Fibroblast of the aortic adventitia (primary cell): ENCODE data around the gene NFATC1. TPM values are rescaled to one million over a fixed set of nuclear protein-coding genes. Genes with fewer than 3 reads are reported as not detected.

Source experiments
- DNase-seq: peaks from one replicate; pipeline ENCODE4 v3.0.0-alpha.2; 2010; ENCODE audit warnings: low read depth
- H3K4me3 ChIP-seq: 2 replicates; pipeline ENCODE4 v1.5.1; 2011; ENCODE audit warnings: low read depth, mild to moderate bottlenecking, control low read depth, low read length, moderate library complexity
- CTCF ChIP-seq: IDR thresholded peaks from 2 replicates; pipeline ENCODE4 v1.5.1; 2011; ENCODE audit warnings: mild to moderate bottlenecking, low read length, control low read depth, inconsistent platforms; ENCODE audit not compliant: insufficient read depth
- total RNA-seq: library from RNA; depleted of rRNA; stranded (reverse); fragments of >200 nt; gene quantifications from 2 replicates; pipeline ENCODE4 v1.2.3, GENCODE V29; 2012; ENCODE audit warnings: low replicate concordance

The NFATC1 gene
- total RNA-seq, 1 donor, result 3.0 TPM

- no peak for TF ChIP-seq CTCF
- DNase-seq, result no peak
- H3K4me3 ChIP-seq, result no peak overlapping the region
Observed at GRCh38 chr18:79556829-79557585, 161.3 kb downstream of the NFATC1 start.

GRCh38 chr18:79558196-79558932, 162.6 kb downstream of the NFATC1 start:
- DNase-seq, result no peak
- TF ChIP-seq CTCF, result no peak

GRCh38 chr18:79558933-79559416, 163.2 kb downstream of the NFATC1 start:
- TF ChIP-seq CTCF, result no peak
- H3K4me3 ChIP-seq, result no peak overlapping the region
- no peak for DNase-seq

More at GRCh38 chr18:79558196-79558932, 162.6 kb downstream of the NFATC1 start:
- H3K4me3 ChIP-seq, result no peak overlapping the region

- TF ChIP-seq CTCF, result no peak
- DNase-seq, result no peak
- H3K4me3 ChIP-seq, result no peak overlapping the region
Observed at GRCh38 chr18:79559436-79559835, 163.7 kb downstream of the NFATC1 start.

GRCh38 chr18:79560042-79560860, 164.5 kb downstream of the NFATC1 start:
- TF ChIP-seq CTCF, result no peak
- no peak for DNase-seq
- no peak overlapping the region for H3K4me3 ChIP-seq

- TF ChIP-seq CTCF, result no peak
- no peak for DNase-seq
- H3K4me3 ChIP-seq, result no peak overlapping the region
Observed at GRCh38 chr18:79560861-79561210, 165.1 kb downstream of the NFATC1 start.
